Esophagus muscularis mucosa (tissue), 4 donors: ENCODE data around the gene CAMK2A. TPM values are rescaled to one million over a fixed set of nuclear protein-coding genes. Genes with fewer than 3 reads are reported as not detected.

Experiments
- DNase-seq: peaks from one replicate; pipeline ENCODE4 v3.0.0-alpha.2; 2017; ENCODE audit errors: extremely low spot score
- H3K27ac ChIP-seq, 4 donors: fragments of 200-600 bp; sonication (generic); replicated peaks in 1 of 4; 1 replicate in 3 of 4; 2 replicates in 1 of 4; pipeline ENCODE4 v1.5.1; 2016 to 2019; ENCODE audit warnings: mild to moderate bottlenecking in 1 of 4
- H3K27me3 ChIP-seq, 4 donors: fragments of 200-600 bp; sonication (generic); one replicate each; pipeline versions ENCODE4 v1.5.1 to v1.6.0; 2016 to 2019
- H3K36me3 ChIP-seq, 4 donors: fragments of 200-600 bp; sonication (generic); one replicate each; pipeline ENCODE4 v1.5.1; 2016 to 2019
- H3K4me1 ChIP-seq, 4 donors: fragments of 200-600 bp; sonication (generic); one replicate each; pipeline ENCODE4 v1.5.1; 2016 to 2019
- H3K4me3 ChIP-seq, 4 donors: fragments of 200-600 bp; sonication (generic); 1 replicate in 2 of 4; 2 replicates in 2 of 4; pipeline ENCODE4 v1.5.1; 2016 to 2019; ENCODE audit warnings: mild to moderate bottlenecking in 4 of 4, moderate library complexity in 1 of 4
- H3K9me3 ChIP-seq, 4 donors: fragments of 200-600 bp; sonication (generic); 1 replicate in 3 of 4; 2 replicates in 1 of 4; pipeline ENCODE4 v1.5.1; 2016 to 2019
- EP300 ChIP-seq: sonication (generic); formaldehyde crosslinking; IDR thresholded peaks from one replicate; pipeline ENCODE4 v1.6.1; 2017; ENCODE audit warnings: antibody characterized with exemption
- POLR2A ChIP-seq: fragments of 450-650 bp; IDR thresholded peaks from one replicate; pipeline ENCODE4 v1.6.1; 2017; ENCODE audit warnings: antibody characterized with exemption, moderate library complexity, mild to moderate bottlenecking, low read depth
- POLR2AphosphoS5 ChIP-seq, 2 donors: sonication (generic); formaldehyde crosslinking; IDR thresholded peaks; one replicate each; pipeline ENCODE4 v1.6.1; 2017; ENCODE audit warnings: antibody characterized with exemption in 2 of 2
- WGBS: methylation state at CpG from one replicate; pipeline ENCODE4 v1.1.5; 2018; 5-methylcytosine and 5-hydroxymethylcytosine counted together
- intact Hi-C: fragments of 100-400 bp; cut with DNase I; formaldehyde crosslinking; loops from one replicate; pipeline ENCODE4 v1.15.1; 2023
- total RNA-seq, 4 donors: library from RNA; depleted of rRNA; stranded (reverse); fragments of >200 nt; gene quantifications; one replicate each; pipeline versions ENCODE4 v1.1.0 to v1.2.1, GENCODE V29; 2016
- TF ChIP-seq, protein P1 (sequence below), 3 experiments: fragments of 200-600 bp in 2 of 3; fragments of 450-650 bp in 1 of 3; sonication (generic) in 2 of 3; IDR thresholded peaks; one replicate each; pipeline ENCODE4 v1.5.1; 2017 to 2019; ENCODE audit warnings: antibody characterized with exemption in 3 of 3, mild to moderate bottlenecking in 2 of 3, moderate library complexity in 1 of 3

Gene CAMK2A
- total RNA-seq, 4 donors from 2014 or later: 2.5 to 8.0 (median 3.8) TPM

DNA sequence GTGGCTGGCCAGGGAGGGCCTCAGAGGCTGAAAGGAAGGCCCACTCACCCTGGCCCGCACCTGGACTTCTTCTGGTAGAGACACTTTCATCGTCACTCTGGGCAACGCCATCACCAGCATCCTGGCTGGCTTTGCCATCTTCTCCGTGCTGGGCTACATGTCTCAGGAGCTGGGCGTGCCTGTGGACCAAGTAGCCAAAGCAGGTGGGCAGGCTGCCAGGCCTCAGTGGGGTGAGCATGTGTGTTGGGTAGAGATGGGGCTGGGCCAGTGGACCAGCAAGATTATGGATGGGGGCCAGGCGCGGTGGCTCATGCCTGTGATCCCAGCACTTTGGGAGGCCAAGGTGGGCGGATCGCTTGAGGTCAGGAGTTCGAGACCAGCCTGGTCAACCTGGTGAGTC, 87.1 kb downstream of the CAMK2A start:
- Histone ChIP-seq H3K4me3 (no peak overlapping the region), H3K9me3 (no peaks in the 10 kb centered on the region), H3K4me1 (no peaks in the 10 kb centered on the region), H3K27ac (no peak overlapping the region), H3K27me3 (no peaks in the 10 kb centered on the region), H3K36me3 (no peaks in the 10 kb centered on the region)
- TF ChIP-seq EP300 (no peak), POLR2AphosphoS5 (IDR thresholded peaks at IDR 0.05) (no peak), POLR2A (no peak)
- TF ChIP-seq, protein P1, sequence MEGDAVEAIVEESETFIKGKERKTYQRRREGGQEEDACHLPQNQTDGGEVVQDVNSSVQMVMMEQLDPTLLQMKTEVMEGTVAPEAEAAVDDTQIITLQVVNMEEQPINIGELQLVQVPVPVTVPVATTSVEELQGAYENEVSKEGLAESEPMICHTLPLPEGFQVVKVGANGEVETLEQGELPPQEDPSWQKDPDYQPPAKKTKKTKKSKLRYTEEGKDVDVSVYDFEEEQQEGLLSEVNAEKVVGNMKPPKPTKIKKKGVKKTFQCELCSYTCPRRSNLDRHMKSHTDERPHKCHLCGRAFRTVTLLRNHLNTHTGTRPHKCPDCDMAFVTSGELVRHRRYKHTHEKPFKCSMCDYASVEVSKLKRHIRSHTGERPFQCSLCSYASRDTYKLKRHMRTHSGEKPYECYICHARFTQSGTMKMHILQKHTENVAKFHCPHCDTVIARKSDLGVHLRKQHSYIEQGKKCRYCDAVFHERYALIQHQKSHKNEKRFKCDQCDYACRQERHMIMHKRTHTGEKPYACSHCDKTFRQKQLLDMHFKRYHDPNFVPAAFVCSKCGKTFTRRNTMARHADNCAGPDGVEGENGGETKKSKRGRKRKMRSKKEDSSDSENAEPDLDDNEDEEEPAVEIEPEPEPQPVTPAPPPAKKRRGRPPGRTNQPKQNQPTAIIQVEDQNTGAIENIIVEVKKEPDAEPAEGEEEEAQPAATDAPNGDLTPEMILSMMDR (IDR thresholded peaks at IDR 0.05): no peak
- DNase-seq: no peak
- intact Hi-C loops: no loop called here
- 99% methylated on average over 7 of the region's 10 CpGs for WGBS

GRCh38 chr5:150197476-150197875, 92.1 kb downstream of the CAMK2A start:
- intact Hi-C loops: no loop called here
- Histone ChIP-seq H3K4me1 (no peaks in the 10 kb centered on the region), H3K4me3 (no peak overlapping the region), H3K9me3 (no peaks in the 10 kb centered on the region), H3K27me3 (peaks cover 0 to 6% (median 0%) of the 10 kb centered on the region in 4 donors), H3K27ac (no peak overlapping the region), H3K36me3 (no peaks in the 10 kb centered on the region)
- DNase-seq: no peak
- TF ChIP-seq EP300 (no peak), POLR2A (no peak), POLR2AphosphoS5 (IDR thresholded peaks at IDR 0.05) (no peak)
- TF ChIP-seq, protein P1 (IDR thresholded peaks at IDR 0.05): no peak
- 83% methylated on average over 1 of the region's 1 CpG for WGBS

- Histone ChIP-seq H3K4me1 (no peaks in the 10 kb centered on the region), H3K27ac (no peak overlapping the region), H3K27me3 (peaks cover 0 to 10% (median 0%) of the 10 kb centered on the region in 4 donors), H3K9me3 (no peaks in the 10 kb centered on the region), H3K36me3 (no peaks in the 10 kb centered on the region), H3K4me3 (no peak overlapping the region)
- DNase-seq: no peak
- intact Hi-C loops: no loop called here
- TF ChIP-seq POLR2AphosphoS5 (IDR thresholded peaks at IDR 0.05): no peak
- WGBS: 94% methylated on average over 14 of the region's 16 CpGs
These were observed 92.6 kb downstream of the CAMK2A start for GRCh38 chr5:150196986-150197385.

GRCh38 chr5:150196514-150196913, 93.1 kb downstream of the CAMK2A start:
- H3K4me3 ChIP-seq: no peak overlapping the region
- WGBS: 66% methylated on average over 5 of the region's 5 CpGs
- no peaks in the 10 kb centered on the region for H3K4me1 ChIP-seq
- no peak for DNase-seq
- no peak overlapping the region for H3K27ac ChIP-seq
- no peak for TF ChIP-seq POLR2AphosphoS5 (IDR thresholded peaks at IDR 0.05)
- no peaks in the 10 kb centered on the region for H3K36me3 ChIP-seq
- intact Hi-C loops: no loop called here
- H3K27me3 ChIP-seq: peaks cover 0 to 12% (median 0%) of the 10 kb centered on the region in 4 donors
- no peaks in the 10 kb centered on the region for H3K9me3 ChIP-seq

GRCh38 chr5:150195736-150196485, 93.7 kb downstream of the CAMK2A start:
- DNase-seq: no peak
- intact Hi-C loops: no loop called here
- Histone ChIP-seq H3K27me3 (peaks cover 0 to 15% (median 0%) of the 10 kb centered on the region in 4 donors), H3K4me3 (no peak overlapping the region), H3K36me3 (no peaks in the 10 kb centered on the region), H3K9me3 (no peaks in the 10 kb centered on the region), H3K27ac (no peak overlapping the region), H3K4me1 (no peaks in the 10 kb centered on the region)
- TF ChIP-seq, protein P1 (IDR thresholded peaks at IDR 0.05): no peak
- TF ChIP-seq POLR2AphosphoS5 (IDR thresholded peaks at IDR 0.05) (no peak), EP300 (no peak), POLR2A (no peak)
- 75% methylated on average over 9 of the region's 9 CpGs for WGBS
